HG03175 (cell line): Measurements from ENCODE around the gene GNAT1.

Source experiments
- ATAC-seq: cut with Tn5 transposase; IDR thresholded peaks from one replicate; pipeline ENCODE4 v1.9.1; 2021; ENCODE audit warnings: mild to moderate bottlenecking, moderate library complexity; ENCODE audit not compliant: unreplicated experiment

Gene GNAT1

GRCh38 chr3:50162034-50162883 is 29.2 kb upstream of the GNAT1 start:
- ATAC-seq: no peak

GRCh38 chr3:50163572-50164455 is 27.6 kb upstream of the GNAT1 start:
- no peak for ATAC-seq

DNA sequence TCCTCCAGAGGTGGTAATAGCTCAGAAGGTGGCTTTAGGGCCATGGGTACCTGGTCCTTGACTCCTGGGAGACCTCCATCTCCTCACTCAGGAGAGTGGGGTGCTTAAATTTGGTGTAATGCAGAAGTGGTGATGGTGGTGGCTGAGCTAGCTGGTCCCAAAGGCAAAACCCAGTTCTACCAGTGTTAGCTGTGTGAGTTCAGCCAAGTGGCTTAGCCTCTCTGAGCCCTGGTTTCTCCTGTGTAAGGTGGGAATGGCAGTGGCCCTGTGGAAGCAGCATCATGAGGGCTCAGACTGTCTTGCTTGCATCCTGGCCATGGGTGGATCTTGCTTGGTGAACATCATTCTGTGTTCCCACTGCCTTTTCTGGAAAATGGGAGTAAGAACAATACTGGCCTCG is 26.9 kb upstream of the GNAT1 start:
- no peak for ATAC-seq

GRCh38 chr3:50164984-50165909 is 26.2 kb upstream of the GNAT1 start:
- ATAC-seq: no peak

- no peak for ATAC-seq
Observed at GRCh38 chr3:50165910-50166538, 25.4 kb upstream of the GNAT1 start.

DNA sequence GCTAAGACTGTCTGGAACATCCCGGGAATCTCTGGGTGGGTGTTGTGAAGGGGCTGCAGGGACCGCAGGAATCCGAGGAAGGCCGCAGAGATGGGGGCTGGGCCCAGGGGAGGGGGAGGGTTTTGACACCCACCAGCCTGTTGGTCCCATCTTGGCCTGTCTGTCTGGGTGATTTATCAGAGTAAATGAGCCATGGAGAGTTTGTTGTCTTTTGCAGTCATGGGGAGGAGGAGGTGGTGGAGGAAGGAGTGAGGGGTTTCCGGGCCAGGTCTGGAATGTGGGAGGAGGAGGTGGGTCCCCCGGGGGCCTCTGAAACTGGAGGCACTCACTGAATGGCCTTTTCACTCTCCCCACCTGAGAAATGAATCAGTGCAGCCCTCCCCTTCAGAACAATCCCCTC is 24.8 kb upstream of the GNAT1 start:
- ATAC-seq: no peak

- no peak for ATAC-seq
Observed at GRCh38 chr3:50167069-50167840, 24.2 kb upstream of the GNAT1 start.

GRCh38 chr3:50167841-50168209 is 23.6 kb upstream of the GNAT1 start:
- no peak for ATAC-seq

DNA sequence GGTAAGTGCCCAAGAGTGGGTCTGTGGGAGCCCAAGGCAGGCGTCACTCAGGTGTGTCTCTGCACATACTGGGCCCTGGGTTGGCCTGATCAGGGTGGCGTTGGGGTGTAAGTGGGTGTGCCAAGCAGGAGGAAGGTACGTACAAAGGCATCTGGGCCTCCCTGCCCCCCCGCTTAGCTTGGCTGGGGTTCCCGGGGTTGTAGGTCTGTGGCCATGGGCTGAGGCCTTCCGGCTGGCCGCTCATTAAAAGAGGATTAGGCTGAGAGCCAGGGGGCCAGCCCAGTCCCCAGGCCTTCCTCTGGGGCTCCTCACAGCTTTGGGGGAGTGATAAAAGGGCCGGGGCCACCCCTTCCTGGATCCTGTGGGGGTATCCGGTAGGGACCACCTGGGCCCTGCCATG is 23.0 kb upstream of the GNAT1 start:
- ATAC-seq: no peak

DNA sequence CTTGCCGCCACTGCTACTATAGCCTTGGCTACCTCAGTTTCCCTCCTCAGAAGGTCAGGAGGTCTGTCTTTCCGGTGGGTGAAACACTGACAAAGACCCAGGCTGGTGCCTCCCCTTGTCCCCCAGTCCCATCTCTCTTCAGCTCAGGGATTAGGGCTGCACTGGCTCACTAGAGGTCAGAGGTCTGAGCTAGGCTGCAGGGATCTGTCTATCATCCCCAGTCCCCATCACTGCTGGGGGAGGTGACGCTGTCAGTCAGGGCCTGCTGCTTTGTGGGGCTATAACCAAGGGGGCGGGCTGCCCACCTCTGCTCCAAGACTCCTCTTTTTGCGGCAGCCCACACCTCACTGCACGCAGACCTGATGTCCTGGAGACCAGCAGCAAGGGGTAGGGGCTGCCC is 22.6 kb upstream of the GNAT1 start:
- no peak for ATAC-seq

DNA sequence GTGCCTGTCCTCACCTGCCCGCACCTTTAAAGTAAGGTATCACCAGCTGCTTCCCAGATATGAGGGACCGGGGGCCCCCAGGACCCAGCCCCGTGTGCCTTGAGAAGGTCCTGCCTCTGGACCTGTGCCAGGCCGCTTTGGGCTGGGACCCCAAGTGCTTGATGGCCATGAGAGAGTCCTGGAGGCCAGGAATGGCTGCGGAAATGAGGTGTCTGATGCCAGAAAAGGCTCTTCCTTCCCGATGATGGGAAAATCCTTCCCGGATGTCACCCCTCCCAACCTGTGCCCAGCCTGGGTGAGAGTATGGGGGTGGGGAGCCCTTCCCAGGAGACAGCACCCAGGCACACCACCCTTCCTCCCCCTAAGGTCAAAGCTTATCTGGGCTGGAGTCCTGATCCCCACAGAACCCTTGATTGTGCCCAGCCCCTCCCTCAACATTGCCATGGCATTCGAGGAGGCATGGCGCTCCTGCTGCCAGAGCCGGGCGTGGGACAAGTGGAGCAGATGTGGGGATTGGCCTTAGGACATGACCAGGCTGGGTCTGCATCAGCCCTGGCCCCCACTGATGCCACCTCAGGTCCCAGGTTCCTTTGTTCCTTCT is 22.1 kb upstream of the GNAT1 start:
- no peak for ATAC-seq

GRCh38 chr3:50169858-50170257 is 21.6 kb upstream of the GNAT1 start:
- ATAC-seq: no peak

DNA sequence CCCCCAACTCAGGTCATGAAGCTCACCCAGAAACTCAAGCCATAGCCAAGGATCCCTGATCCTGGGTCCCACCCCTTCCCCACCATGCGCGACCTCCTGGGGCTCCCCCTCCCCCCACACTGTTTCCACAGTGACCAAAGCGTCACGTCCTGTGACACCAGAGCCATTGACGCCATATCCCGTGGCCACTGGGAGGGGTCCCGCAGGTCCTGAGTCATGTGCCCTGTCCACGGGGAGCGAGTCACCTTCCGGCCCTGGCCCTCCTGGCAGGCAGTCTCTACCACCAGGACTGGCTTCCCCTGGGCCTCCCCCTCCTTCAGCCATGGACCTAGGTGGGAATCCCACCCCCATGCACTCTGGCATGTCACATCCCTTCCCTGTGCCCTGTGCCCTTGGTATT is 20.7 kb upstream of the GNAT1 start:
- ATAC-seq: no peak

- no peak for ATAC-seq
Observed at GRCh38 chr3:50171540-50172301, 19.7 kb upstream of the GNAT1 start.

- ATAC-seq: no peak
Observed at GRCh38 chr3:50172626-50173220, 18.7 kb upstream of the GNAT1 start.

DNA sequence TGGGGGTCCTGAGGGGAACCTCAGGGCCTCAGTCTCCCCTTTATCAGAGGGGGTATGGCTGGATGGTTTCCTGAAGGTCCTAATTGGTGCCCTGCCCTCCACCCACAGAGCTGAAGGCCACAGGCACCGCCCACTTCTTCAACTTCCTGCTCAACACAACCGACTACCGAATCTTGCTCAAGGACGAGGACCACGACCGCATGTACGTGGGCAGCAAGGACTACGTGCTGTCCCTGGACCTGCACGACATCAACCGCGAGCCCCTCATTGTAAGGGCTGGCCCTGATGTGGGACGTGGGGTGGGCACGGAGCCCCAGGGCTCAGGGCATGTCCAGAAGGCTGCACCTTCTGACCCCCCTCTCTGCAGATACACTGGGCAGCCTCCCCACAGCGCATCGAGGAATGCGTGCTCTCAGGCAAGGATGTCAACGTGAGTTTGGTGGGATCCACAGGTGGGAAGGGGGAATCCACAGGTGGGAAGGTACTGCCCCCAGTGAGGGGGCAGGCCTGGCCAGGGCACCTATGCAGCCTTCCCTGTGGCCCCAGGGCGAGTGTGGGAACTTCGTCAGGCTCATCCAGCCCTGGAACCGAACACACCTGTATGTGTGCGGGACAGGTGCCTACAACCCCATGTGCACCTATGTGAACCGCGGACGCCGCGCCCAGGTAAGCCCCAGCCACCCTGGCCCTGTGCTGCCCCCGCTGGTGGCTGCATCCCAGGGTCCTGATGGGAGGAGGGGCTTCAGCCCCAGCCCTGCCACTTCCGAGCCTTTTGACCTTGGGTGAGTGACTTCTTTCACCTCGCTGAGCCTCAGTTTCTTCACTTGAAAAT is 17.5 kb upstream of the GNAT1 start:
- no peak for ATAC-seq

- no peak for ATAC-seq
Observed at GRCh38 chr3:50174517-50174895, 16.9 kb upstream of the GNAT1 start.
